ENCODE measurements around the gene AOAH. TPM values are rescaled to one million over a fixed set of nuclear protein-coding genes. Genes with fewer than 3 reads are reported as not detected.

AOAH gene
- total RNA-seq, 2 donors from 2014 or later = 0.70 to 1.6 TPM

DNA sequence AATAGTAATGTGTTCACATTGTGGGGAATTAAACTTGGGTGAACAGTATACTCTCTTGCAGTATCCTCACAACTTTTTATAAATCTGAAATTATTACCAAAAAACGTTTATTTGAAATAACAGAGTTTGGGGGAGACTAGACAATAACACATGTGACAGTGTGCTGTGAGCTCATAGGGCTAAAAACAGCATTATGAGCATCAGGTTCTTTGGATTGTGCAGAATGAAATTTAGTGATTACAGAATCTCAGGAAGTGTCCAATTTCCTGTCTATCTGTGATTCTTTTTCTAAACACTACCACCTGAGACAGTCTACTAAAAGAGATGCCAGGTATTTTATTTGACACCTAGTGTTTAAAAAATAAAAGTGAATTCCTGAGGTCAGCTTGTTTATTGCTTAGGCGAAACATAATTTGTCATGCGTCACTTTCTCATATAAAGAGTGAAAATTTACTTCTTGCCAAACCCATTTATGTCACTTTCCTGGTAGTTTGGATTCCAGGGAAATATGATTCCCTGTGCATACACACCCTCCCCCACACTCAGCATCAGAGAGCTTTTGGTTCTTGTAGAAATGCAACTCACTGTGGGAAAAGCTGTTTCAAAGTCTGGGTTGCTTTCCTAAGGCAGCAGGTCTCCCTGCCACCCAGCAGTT, 71.2 kb downstream of the AOAH start:
- H3K4me3 ChIP-seq (ENCODE audit: low read length) = no peak overlapping the region

DNA sequence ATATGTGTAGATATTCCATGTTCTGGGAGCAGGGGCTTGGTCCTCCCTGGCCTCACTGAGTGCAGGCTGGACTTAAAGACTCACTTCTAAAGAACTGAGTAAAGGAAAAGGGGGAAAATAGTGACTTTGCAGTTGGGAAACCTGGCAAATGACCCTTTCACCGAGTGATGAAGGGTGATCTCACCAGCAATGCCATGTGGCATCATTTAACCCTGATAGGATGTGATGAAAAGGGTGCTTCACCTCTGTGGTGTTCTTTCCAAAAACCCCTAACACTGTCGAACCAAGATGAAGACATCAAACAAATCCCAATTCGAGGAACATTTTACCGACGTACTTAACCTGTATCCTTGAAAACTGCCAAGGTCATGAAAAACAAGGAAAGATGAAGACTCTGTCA, 71.9 kb downstream of the AOAH start:
- H3K27ac ChIP-seq (ENCODE audit: low read depth, low read length) = no peak overlapping the region
- WGBS, 2 experiments (ENCODE audit: insufficient coverage in 1 of 2, insufficient read length in 1 of 2) = 75 to 89% methylated on average over 4 to 5 of the region's 5 CpGs
- Mint-ChIP-seq H3K36me3 (ENCODE audit: low read depth) (no peaks in the 10 kb centered on the region), H3K4me1 (peaks cover 22% of the 10 kb centered on the region), H3K27ac (no peak overlapping the region), H3K27me3 (ENCODE audit: insufficient read depth) (no peaks in the 10 kb centered on the region), H3K4me3 (no peak overlapping the region), H3K9me3 (no peaks in the 10 kb centered on the region)
- no peaks in the 10 kb centered on the region for H3K27me3 ChIP-seq (ENCODE audit: control insufficient read depth, insufficient read depth, low read length, poor library complexity, severe bottlenecking)
- no peak overlapping the region for H3K9ac ChIP-seq (ENCODE audit: extremely low read depth, low read length, poor library complexity, severe bottlenecking)
- H3K4me3 ChIP-seq (ENCODE audit: low read length) = no peak overlapping the region
- no peak for DNase-seq
- H3K36me3 ChIP-seq (ENCODE audit: control insufficient read depth, insufficient read depth, low read length) = no peaks in the 10 kb centered on the region
- TF ChIP-seq, protein P1, sequence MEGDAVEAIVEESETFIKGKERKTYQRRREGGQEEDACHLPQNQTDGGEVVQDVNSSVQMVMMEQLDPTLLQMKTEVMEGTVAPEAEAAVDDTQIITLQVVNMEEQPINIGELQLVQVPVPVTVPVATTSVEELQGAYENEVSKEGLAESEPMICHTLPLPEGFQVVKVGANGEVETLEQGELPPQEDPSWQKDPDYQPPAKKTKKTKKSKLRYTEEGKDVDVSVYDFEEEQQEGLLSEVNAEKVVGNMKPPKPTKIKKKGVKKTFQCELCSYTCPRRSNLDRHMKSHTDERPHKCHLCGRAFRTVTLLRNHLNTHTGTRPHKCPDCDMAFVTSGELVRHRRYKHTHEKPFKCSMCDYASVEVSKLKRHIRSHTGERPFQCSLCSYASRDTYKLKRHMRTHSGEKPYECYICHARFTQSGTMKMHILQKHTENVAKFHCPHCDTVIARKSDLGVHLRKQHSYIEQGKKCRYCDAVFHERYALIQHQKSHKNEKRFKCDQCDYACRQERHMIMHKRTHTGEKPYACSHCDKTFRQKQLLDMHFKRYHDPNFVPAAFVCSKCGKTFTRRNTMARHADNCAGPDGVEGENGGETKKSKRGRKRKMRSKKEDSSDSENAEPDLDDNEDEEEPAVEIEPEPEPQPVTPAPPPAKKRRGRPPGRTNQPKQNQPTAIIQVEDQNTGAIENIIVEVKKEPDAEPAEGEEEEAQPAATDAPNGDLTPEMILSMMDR (conservative IDR thresholded peaks at IDR 0.05) = no peak
- H3K4me1 ChIP-seq (ENCODE audit: control insufficient read depth, insufficient read depth, low read length) = no peaks in the 10 kb centered on the region
- no peaks in the 10 kb centered on the region for H3K9me3 ChIP-seq (ENCODE audit: control insufficient read depth, low read length)

More for the DNA sequence above, 71.2 kb downstream of the AOAH start:
- Mint-ChIP-seq H3K27me3 (ENCODE audit: insufficient read depth) (no peaks in the 10 kb centered on the region), H3K4me3 (no peak overlapping the region), H3K27ac (no peak overlapping the region), H3K36me3 (ENCODE audit: low read depth) (no peaks in the 10 kb centered on the region), H3K4me1 (peaks cover 27% of the 10 kb centered on the region), H3K9me3 (no peaks in the 10 kb centered on the region)
- H3K9me3 ChIP-seq (ENCODE audit: control insufficient read depth, low read length) = no peaks in the 10 kb centered on the region
- no peak overlapping the region for H3K9ac ChIP-seq (ENCODE audit: extremely low read depth, low read length, poor library complexity, severe bottlenecking)
- TF ChIP-seq, protein P1 (conservative IDR thresholded peaks at IDR 0.05) = no peak
- WGBS, 2 experiments (ENCODE audit: insufficient coverage in 1 of 2, insufficient read length in 1 of 2) = 79% methylated on average over 2 to 3 of the region's 3 CpGs
- H3K27ac ChIP-seq (ENCODE audit: low read depth, low read length) = no peak overlapping the region
- no peaks in the 10 kb centered on the region for H3K27me3 ChIP-seq (ENCODE audit: control insufficient read depth, insufficient read depth, low read length, poor library complexity, severe bottlenecking)
- no peak for DNase-seq
- no peaks in the 10 kb centered on the region for H3K36me3 ChIP-seq (ENCODE audit: control insufficient read depth, insufficient read depth, low read length)
- peaks cover 5% of the 10 kb centered on the region for H3K4me1 ChIP-seq (ENCODE audit: control insufficient read depth, insufficient read depth, low read length)

DNA sequence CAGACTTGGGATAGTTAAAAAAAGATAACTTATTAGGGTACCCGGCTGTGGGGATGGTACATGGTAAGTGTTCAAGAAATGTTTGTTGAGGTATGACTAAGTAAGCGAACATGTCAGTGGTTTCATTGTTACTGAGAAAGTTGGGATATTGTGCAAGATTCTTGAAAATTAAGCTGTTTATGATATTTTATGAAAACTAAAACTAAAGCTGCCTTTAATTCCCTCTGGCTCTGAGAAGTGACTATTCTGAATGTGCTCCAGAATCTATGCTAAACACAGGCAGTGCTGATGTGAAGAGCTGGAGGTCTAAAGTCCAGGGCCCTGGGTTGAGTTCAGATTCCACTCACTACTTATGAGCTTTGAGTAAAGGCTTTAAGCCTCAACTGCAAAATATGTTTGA, 72.9 kb downstream of the AOAH start:
- Mint-ChIP-seq H3K4me3 (no peak overlapping the region), H3K36me3 (ENCODE audit: low read depth) (no peaks in the 10 kb centered on the region), H3K4me1 (peaks cover 15% of the 10 kb centered on the region), H3K9me3 (no peaks in the 10 kb centered on the region), H3K27me3 (ENCODE audit: insufficient read depth) (no peaks in the 10 kb centered on the region), H3K27ac (no peak overlapping the region)
- TF ChIP-seq, protein P1 (conservative IDR thresholded peaks at IDR 0.05) = no peak
- 95 to 100% methylated on average over 2 of the region's 2 CpGs for WGBS, 2 experiments (ENCODE audit: insufficient coverage in 1 of 2, insufficient read length in 1 of 2)
- Histone ChIP-seq H3K27ac (ENCODE audit: low read depth, low read length) (no peak overlapping the region), H3K9ac (ENCODE audit: extremely low read depth, low read length, poor library complexity, severe bottlenecking) (no peak overlapping the region), H3K27me3 (ENCODE audit: control insufficient read depth, insufficient read depth, low read length, poor library complexity, severe bottlenecking) (no peaks in the 10 kb centered on the region), H3K4me1 (ENCODE audit: control insufficient read depth, insufficient read depth, low read length) (no peaks in the 10 kb centered on the region), H3K4me3 (ENCODE audit: low read length) (no peak overlapping the region), H3K9me3 (ENCODE audit: control insufficient read depth, low read length) (no peaks in the 10 kb centered on the region), H3K36me3 (ENCODE audit: control insufficient read depth, insufficient read depth, low read length) (no peaks in the 10 kb centered on the region)
- DNase-seq = no peak

Data from endodermal cell (in vitro differentiated cells).